SIG-M5 treated with dmso at 0.1 percent for 504 hours (cell line): Measurements from ENCODE around the gene GABARAPL1.
A peak's percentile ranks its signal among the peaks of the same experiment; 100 is the strongest.

ENCODE experiments used
- DNase-seq: peaks from one replicate; lab custom pipeline; 2025; ENCODE audit not compliant: unreplicated experiment; lab: John Stamatoyannopoulos, UW

The GABARAPL1 gene

DNA sequence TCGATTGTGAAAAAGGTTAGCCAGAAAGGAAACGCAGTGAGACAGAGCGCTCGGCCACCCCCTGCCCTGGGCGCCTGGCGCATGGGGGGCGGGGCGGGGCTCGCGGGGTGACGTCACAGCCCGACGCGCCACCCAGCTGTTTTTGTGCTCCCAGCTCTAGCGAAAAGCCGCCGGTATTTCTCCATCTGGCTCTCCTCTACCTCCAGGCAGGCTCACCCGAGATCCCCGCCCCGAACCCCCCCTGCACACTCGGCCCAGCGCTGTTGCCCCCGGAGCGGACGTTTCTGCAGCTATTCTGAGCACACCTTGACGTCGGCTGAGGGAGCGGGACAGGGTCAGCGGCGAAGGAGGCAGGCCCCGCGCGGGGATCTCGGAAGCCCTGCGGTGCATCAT is at the start of gene GABARAPL1:
Gene GABARAPL1 (plus strand): TSS at position 139 of the 393 bp plus-strand sequence. CDS start 253 bp downstream, at position 392.
- DNase-seq = peak; percentile 76

DNA sequence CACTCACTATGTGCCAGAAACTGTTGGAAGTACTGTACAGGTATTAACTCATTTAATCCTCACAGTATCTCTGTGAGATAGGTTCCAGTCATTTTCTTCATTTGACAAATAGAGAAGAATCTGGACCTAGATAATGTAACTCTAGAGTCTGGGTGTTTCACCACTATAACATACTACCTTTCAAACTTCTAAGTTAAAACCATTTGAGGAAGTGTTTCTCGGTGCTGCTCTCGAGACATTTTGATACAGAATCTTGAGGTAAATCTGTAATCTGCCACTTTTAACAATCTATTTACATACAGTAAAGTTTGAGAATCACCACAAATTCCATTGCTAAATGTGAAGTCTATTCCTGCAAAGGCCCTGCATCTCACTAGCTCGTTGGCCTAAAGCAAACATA is 49.6 kb upstream of the GABARAPL1 start:
- no peak for DNase-seq

DNA sequence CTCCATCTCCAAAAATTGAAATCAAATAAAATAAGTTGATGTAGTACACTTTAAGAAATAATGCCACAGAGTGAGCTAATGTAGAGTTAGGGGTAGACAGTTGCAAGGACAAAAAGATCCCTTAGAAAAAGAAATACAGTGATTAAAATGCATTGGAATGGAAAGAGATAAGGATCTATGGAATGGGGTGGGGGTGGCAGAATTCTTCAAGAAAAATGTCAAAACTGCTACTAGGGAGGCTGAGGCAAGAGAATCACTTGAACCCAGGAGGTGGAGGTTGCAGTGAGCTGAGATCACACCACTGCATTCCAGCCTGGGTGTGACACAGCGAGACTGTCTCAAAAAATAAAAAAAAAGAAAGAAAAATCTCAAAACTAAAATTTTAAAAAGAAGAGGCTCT is 47.3 kb upstream of the GABARAPL1 start:
- no peak for DNase-seq

GRCh38 chr12:10167599-10167998 is 45.1 kb upstream of the GABARAPL1 start:
- DNase-seq = peak; percentile 95

- no peak for DNase-seq
These were observed 43.6 kb upstream of the GABARAPL1 start for GRCh38 chr12:10169104-10169503.

- DNase-seq = peak; percentile 73
These were observed 42.5 kb upstream of the GABARAPL1 start for GRCh38 chr12:10170216-10170615.

DNA sequence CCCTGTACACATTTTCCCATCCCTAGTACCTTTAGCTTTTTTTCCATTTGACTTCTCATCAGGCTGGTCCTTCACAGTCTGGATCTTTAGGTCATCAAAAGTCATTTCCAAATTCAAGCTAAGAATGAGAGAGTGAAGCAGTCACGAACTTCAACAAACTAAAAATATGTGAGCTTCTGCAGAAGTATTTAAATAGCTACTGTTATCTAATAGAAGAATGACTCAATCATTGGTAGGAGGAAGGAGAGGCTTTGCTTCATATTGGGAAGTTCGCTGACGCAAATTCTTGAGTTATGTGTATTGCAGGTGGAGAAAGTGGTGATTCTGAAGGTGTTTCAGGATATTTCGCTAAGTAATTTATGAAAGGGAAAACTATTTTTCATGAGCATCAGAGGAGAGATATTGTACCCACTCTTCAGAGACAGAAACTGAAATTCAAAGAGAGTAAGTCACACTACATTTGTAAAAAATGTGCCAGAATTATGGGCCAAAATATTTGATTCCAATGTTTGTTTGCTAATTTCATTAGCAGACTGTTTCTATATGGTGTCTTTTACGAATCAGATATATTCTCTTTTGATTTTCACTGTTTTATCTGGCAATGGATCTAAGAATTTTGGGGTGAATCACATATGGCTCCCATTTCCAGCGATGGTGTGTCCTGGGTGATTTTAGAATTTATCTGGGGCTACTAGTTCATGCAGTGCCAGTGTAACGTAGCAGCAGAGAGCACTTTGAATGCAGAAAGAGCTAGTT is 40.5 kb upstream of the GABARAPL1 start, which contains the start of gene OLR1:
Gene OLR1 (minus strand): TSS at position 160 of the 756 bp plus-strand sequence. CDS start 55 bp downstream, at position 105.
- DNase-seq = peak; percentile 65

- no peak for DNase-seq
These were observed 37.6 kb upstream of the GABARAPL1 start for GRCh38 chr12:10174986-10175614.

DNA sequence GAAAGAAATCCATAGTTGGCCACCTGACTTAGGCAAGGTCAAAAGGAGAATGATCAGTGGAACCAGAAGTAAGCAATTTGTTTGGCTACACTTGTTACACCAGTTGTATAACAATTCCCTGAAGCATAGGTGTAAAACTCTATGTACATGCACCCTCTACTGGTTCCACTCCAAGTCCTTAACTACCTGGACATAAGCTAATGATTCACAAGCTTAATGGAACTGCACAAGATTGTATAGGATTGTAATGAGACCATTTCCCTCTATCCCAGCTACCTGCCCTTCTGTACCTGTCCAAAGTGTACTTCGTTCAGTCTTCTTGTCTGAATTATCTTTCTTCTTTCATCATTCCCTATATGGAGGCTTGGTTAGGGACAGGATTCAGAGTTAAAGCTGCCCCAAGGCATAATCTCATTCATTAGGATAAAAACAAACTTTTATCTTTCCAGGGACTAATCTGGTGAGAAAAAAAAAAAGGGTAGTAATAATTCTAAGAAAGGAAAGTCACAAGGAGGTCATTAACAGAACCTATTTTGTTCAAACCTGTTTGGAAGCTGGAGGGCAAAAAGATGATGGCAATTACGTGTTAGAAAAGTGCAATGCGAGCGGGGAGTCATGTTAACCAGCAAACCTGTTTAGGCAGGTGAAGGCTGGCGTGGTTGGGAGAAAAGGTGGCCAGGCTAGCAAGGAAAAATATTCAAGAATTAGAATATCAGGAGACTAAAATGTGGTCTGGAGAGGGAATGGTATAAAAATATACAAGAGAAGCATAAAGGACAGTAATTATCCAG is 36.6 kb upstream of the GABARAPL1 start:
- DNase-seq = no peak

DNA sequence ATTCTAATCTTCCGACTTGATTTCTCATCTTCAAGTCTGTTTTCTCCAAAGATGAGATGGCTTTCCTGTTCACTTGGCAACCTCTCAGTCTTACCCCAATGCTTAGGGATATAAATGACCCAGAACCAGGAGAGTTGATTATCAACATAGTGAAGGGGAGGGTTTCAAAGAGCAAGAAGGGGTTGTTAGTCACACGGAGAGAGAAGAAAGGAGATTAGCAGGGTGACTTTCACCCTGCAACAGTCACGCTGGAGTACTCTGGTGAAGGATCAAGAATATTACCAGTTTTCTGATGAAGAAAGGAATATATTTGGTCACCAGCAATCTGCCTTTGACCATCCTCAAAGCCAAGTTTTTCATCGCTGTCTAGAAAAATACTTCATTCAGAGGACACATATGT is 33.9 kb upstream of the GABARAPL1 start, which contains the start of gene TMEM52B:
Gene TMEM52B (plus strand): TSS at position 212 of the 400 bp plus-strand sequence. CDS start 543 bp downstream, outside the sequence.
- no peak for DNase-seq

- DNase-seq = no peak
These were observed 32.9 kb upstream of the GABARAPL1 start for GRCh38 chr12:10179776-10180181.

GRCh38 chr12:10182354-10183049 is 30.2 kb upstream of the GABARAPL1 start:
- peak; percentile 78 for DNase-seq

- peak; percentile 57 for DNase-seq
These were observed 28.3 kb upstream of the GABARAPL1 start for GRCh38 chr12:10184261-10184843.

- DNase-seq = peak; percentile 92
These were observed 26.4 kb upstream of the GABARAPL1 start for GRCh38 chr12:10186299-10186698.

DNA sequence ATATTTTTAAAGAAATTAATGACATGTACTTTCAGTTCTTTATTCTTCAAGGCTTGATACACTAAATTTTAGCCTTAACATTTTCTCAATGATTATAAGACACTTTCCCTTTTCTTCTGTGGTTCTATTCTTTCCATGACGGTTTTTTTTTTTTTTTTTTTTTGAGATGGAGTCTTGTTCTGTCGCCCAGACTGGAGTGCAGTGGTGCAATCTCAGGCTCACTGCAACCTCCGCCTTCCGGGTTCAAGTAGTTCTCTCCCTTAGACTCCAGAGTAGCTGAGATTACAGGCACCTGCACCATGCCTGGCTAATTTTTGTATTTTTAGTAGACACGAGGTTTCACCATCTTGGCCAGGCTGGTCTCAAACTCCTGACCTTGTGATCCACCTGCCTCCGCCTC is 25.7 kb upstream of the GABARAPL1 start:
- peak; percentile 53 for DNase-seq

DNA sequence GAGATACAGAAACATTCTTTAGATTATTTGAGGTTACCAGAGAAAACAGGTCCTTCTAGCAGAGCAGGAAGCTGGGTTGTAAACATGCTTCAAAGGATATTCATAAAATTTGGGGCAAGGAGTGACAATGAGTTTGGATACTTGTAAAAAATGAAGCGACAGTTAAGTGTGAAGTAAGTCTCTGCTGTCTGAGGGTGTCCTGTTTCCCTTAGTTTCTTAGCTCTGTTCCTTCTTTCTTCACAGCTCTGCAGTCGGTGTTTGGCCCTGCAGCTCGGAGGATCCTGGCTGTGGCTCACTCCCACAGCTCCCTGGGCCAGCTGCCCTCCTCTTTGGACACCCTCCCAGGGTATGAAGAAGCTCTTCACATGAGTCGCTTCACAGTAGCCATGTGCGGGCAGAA is 23.0 kb upstream of the GABARAPL1 start:
- DNase-seq = no peak

DNA sequence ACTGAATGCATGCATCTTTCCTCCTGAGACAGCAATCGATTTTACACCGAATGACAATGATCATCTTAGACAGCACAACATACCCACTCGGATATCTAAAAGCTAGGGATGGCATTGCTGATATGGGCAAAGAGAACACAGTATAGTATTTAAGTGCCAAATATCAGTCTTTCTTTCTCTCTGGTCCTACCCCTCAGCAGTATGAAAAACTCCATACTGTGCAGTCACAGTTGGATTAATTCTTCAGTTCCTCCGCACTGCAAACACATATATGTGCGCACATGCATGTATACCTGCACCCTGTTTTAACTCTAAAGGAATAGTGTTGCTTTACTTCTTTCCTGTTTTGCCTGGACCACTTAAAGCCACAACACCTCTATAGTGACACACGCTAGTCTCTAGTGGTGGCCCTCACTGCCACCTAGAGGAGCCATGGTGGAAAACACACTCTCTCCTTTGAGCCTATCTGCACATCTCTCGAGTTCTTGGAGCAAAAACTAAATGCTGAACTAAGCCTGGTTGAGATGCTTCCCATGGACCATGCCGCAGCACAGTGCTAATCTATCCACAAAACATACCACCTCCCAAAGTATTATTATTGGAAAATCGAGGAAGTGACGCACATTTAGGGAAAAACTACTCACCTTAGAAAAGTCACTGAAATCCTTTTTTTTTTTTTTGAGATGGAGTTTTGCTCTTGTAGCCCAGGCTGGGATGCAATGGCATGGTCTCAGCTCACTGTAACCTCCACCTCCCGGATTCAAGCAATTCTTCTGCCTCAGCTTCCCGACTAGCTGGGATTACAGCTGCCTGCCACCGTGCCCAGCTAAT is 21.9 kb upstream of the GABARAPL1 start:
- DNase-seq = peak; percentile 71

- no peak for DNase-seq
These were observed 20.8 kb upstream of the GABARAPL1 start for GRCh38 chr12:10191865-10192264.

DNA sequence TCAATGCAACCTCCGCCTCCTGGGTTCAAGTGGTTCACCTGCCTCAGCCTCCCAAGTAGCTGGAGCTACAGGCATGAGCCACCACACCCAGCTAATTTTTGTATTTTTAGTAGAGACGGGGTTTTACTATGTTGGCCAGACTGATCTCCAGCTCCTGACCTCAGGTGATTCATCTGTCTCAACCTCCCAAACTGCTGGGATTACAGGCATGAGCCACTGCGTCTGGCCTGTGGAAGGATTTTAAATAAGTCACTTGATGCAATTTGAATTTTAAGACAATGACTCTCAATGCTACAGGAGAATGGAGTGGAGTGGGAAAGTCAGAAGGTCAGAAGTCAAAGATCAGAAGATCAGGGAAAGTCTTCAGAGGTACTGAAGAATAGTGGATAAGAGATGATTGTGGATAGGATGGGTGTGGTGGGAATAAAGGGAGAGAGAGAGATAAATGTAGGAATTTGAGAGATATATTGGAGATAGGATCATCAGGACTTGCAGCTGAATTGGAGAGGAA is 18.5 kb upstream of the GABARAPL1 start:
- DNase-seq = no peak
